ENCODE results near the gene FILIP1L.
"Not testable (repeated sequence)": the region's sequence is repeated elsewhere in the genome, so short reads cannot be mapped to it uniquely, and the experiment has no call there.

The FILIP1L gene

DNA sequence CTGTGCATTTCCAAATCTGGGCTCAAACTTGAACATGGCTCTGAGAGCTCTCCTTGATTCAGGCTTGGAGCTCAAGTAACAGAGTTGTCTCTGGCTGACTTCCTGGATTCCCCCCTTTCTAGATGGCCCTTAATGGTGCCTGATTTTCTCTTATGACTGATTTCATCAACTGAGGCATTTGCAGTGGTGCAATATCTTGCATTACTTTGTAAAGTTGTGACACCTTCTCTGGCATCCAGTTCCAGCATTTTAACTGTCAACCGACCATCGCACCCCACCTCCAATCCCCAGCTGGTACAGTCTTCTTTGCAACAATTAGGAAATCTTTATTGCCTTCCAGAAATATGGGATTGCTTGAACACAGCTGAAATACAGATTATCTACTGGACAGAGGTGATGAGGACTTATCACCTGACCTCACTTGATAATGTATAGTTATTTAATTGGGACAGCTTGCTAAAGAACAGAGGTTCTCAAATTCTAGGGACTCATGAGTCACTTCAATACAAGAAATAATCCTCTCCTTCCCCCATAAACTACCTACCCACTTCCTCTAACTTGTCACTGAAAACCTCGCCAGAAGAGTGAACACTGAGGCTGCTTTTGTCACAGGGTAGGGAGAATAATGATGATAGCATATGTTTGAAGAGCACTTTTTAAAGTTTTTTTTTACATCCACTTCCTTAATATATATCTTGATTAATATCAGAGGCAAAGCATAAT lies 41.8 kb downstream of the FILIP1L start:
- DNase-seq, result peak in 1 of 5 donors; percentile 74

DNA sequence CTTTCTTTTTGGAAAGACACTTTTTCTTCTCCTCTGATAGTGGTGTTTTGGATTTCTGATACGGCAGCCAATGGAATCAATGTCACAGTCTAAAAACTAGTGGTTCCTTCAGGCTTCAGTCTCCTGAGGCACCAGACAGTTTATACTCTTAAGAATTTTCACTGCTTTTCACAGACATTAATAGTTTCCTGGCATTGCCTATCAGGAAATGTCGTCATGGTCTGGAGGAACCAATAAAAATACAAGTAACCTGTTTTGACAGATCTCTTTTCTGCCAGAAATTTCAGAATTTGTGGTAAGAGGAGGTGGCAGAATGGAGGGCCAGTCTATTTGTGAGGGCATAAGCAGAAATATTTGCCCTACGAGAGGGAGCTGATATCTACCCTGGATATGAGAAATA lies 44.8 kb downstream of the FILIP1L start:
- DNase-seq, result no peak

DNA sequence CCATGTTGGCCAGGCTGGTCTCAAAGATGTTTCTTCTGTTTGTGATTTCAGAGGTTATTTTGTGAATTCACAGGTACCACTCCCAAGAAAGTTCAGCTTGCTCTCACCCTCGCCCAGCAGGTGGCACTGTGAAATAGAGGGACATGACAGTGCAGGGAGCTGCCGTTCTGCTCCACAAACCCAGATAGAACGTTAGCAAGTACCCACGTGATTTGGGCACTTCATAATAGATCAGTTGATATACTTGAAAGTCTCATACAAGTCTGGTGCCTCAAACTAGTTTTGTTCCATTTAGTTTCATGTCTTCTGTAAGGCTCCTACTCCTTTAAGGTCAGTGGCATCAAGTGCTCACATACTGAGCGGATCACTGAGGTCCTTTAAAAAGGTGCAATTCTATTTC lies 45.5 kb downstream of the FILIP1L start:
- peak; percentile 39 to 82 (median 52) for DNase-seq

DNA sequence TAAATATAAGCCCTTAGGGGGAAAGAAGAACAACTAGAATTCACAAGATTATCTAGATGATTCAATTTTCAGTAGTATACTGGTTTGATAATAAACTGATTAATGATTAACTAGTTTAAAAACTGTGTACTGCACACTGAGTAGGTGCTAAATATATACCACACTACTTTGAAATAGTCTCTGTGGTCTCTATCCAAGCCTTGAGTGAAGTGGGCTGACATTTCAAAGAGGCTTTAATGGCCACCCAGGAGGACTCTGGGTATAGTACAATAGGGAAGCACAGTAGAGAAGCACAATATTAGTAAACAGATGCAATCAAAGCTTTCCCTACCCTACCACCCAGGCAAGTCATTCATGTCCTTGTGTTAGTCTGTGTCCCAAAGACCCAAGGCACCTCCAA lies 46.7 kb downstream of the FILIP1L start:
- DNase-seq, result no peak

DNA sequence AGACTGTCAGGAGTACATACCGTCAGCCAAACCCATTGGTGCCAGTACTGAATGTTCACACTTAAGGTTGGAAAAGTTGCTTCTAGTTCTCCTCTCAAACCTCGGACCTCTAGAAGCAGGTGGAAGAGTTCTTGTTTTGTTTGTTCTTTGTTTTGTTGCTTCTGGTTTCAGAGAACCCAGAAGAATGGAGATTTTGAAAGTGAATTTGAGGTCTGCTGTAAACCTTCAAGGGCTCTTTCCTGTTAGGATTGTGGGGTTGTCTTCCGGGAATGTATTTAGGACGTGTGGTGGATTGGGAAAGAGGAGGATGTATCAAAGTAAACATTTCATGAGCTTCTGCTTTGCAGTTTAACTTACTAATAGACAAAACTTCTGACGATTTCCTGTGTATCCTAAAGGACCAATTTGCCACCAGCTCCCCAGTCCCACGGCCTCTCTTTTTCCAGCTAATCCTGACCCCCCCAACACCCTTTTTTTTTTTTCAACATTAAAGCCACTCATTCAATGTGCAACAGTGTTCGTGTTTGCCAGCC lies 50.3 kb downstream of the FILIP1L start:
- DNase-seq, result no peak

DNA sequence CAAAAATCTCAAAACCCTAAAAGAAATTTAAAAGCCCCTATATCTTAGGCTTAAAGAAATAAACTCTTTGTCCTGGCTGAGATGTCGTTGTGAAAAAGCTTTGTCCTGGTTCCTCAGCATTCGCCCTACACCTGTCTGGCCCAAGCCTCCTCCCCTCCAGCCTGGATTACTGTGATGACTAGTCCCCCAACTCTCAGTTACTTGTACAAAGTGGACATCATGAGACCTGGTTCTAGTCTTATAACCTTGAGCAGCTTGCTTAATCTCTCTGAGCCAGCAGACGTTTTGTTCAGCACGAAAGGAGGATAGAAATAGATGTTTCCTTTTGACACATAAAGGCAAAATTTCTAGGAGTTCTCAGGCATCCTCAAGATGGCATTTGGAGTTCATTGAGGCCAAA lies 51.6 kb downstream of the FILIP1L start:
- no peak for DNase-seq

DNA sequence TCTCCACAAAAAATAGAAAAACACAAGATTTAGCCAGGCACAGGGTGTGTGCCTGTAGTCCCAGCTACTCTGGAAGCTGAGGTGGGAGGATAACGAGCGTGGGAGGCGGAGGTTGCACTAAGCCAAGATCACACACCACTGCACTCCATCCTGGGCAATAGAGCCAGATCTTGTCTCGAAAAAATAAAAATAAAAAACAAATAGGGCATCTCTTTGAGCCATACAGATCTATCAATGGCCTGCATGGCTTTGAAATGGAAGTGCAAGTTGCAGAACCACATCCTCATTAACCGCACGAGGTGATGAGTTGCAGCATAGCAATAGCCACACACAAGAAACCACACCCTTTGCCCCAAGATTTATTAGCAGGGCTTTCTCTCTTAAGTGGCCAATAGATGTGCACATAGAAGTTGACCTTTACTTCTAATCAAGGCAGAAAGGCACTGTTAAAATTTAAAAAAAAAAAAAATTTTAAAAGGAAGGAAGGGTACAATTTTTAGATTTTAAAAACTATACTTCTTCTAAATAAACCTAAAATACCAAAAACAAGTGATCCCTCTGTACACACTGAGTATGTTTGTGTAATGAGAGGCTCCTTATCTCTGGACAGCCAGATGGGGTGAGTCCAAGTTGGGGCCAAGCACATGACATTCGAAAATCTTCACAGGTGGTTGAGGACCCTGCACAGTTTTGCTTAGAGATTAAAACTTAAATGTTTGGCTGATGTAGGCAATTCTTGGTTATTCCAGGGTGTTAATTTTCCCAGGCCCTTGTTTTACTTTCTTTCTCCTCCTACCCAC lies 53.4 kb downstream of the FILIP1L start:
- DNase-seq, result peak in 1 of 5 donors; percentile 46

DNA sequence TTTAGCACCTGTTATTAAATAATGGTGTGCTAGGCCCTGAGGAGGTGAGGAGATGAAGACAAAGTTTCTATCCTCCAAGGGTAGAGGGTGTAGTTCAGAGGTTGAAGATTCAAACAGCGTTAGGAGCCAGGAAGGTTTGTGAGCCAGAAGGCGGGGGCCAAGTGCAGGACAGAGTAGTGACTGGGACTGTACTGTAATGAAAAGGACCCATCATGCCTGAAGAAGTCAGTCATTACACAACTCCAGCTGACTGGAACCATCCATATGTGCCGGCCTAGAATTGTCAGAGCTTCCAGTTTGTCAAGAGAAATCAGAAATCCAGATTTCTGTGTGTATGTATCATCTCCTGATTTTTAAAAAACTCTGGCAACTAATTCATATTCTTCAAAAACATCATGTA lies 54.8 kb downstream of the FILIP1L start:
- no peak for DNase-seq

DNA sequence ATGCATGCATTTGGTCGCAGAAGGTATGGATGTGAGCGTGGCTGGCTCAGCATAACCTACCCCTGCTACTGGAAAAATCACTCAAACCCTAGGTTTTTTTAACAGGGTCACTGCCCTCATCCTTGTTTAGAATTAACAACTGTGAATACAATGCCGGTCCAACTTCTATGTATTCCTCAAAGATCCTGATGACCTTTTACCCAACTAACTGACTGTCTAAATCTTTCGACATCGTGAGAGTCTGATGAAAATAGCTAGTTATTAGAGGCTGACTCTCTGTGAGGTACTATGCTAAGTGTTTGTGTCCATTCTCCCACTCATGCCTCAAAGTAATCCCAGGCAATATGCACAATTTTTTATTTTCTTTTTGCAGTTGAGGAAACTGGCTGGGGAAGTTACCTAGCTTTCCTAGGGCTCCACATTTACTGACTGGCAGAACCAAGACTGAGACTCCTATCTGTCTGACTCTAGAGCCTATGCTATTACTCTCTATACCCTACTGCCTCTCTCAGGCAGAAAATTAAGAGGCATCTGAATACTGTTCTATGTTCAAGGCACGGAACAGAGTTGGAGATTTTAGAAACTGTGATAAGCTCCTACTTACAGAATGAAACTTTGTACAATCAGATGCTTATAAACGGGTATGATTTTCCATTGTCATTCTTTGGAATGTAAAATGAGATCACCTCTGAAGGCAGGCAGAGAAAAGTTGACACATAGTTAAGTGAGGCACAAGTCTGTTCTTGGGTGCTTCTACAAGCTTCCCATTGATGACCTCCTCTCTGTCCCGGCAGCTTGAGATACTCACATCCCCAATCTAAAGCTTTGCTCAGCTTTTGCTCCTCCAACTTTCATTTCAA lies 56.4 kb downstream of the FILIP1L start:
- DNase-seq, result no peak

DNA sequence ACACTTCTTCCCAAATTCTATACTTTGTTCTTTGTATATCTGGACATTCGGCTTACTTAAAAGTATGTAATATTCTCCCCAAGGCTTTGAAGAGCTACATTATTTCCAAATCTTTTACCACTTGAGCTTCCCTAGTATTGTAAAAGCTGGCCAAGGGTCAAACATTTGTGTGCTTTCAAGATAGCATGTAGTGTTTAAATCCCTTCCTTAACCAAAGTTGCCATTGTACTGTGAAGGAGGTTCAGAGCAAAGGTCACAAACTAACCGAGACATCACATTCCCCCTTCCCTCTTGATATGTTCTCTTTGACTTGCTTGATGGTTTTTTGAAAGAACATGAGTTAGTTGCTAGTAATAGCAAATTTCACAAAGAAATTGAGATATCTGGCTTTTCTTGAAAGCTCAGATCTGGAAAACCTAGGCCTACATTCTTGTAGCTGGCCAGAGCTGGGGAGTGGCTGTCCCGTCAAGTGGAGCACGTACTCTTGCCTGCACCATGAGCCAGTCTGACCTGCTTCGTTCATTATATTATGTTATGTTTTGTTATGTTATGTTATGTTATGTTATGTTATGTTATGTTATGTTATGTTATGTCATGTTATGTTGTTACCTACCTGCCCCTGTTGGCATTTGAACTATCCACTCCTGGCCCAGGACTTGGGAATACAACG lies 60.2 kb downstream of the FILIP1L start:
- no peak for DNase-seq

DNA sequence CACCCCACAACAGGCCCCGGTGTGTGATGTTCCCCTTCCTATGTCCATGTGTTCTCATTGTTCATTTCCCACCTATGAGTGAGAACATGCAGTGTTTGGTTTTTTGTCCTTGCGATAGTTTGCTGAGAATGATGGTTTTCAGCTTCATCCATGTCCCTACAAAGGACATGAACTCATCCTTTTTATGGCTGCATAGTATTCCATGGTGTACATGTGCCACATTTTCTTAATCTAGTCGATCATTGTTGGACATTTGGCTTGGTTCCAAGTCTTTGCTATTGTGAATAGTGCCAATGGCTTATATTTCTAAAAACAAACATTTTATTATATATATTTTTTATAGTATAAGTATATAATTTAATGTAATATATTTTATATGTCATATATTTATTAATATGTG lies 62.8 kb downstream of the FILIP1L start:
- DNase-seq, result not testable (repeated sequence)

DNA sequence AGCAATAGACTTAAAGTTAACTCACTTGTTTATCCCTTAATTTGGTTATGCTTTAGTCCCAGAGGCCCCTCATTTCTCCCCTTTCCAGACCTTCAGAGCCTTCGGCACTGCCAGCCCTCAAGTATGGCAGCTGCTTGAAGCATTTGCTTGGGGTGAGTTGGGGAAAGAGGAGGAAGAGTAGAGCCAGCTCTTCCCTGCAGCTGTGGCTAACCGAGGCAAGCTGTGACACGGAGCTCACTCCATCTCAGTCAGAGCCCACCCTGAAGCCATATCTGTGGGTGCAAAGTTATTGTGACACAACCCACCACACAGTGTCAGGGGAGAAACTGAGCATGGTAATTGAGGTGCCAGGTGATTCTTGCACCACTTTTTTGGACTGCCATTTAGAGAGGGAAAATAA lies 66.1 kb downstream of the FILIP1L start:
- no peak for DNase-seq

DNA sequence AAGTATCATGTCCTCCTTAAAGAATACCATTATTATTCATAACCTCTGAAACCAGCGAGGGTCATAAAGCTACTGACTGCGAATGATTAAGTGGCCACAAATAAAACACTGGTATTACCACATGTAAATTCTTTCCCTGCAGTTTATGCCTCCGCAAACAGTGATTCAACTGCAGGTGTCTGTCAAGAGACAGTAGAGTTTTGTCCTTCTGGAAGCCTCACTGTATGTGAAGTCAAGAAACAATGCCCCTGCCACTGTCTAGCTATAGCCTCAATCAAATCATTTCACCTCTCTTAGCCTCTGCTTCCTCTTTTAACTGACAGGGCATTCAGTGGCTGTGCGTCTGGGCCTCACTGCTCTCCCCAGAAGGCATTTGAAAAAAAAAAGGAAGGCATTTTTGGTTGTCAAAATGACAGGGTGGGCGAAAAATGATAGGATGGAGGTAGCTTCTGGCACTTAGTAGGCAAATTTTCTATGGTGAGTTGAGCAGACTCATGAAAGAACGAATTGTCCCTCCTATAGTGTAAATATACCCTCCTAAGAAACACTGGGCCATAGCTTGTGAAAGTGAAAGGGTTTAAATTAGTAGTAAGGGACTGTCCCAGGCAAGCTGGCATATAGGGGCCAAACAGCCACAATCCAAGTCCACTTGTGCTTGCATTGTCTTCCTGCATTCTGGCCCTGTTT lies 66.7 kb downstream of the FILIP1L start:
- peak in 1 of 5 donors; percentile 28 for DNase-seq

DNA sequence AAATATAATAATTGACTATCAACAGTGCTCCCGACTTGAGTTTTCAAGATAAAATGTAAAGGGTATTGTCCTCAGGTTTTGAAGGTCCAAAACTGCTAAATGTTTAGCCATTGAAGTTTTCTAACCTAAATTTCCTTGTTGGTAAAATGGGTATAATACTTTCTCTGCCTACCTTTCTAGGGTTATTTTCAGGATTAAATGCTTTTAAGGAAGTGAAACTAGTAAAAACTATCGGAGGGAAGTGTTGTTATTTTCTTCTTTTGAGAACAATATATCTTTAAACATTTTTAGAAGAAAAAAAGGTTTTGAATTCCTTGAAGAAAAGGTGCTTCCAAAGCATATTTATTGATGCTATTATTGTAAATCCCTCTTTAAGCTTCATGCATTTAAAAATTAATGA lies 67.3 kb downstream of the FILIP1L start:
- DNase-seq, result no peak

DNA sequence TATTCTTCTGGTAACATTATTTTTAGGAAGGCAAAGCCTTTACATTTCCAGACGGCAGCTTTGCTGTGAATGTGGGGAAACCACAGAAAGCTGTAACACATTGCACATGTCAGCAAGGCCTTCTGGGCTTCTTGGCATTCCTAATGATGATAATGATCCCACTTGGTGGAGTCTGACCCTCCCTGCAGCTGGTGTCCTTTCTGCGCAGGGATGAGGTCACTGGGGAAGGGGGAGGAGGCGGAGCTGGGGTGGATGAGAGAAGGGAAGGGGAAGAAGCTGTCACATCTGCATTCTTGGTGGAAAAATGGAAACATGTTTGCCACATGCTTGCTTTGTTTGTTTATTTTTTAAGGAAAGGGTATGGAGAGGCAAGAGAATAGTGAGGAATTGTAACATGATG lies 68.6 kb downstream of the FILIP1L start:
- no peak for DNase-seq

DNA sequence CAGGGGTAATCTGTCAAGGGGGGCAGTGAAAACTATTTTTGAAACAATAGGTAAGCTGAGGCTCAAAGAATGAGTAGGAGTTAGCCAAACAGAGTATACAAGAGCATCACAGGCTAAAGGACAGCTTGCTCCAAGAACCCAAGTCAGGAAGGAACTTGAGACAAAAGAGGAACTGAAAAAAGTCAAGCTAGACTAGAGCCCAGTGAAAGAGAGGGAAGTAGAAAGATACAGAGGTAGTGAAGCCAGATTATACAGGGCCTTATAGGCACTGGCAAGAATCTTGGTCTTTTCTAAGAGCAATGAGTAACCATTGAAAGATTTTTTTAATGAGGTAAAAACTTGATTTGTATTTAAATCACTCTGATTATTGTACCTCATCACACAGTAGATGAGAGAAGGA lies 69.9 kb downstream of the FILIP1L start:
- DNase-seq, result no peak

DNA sequence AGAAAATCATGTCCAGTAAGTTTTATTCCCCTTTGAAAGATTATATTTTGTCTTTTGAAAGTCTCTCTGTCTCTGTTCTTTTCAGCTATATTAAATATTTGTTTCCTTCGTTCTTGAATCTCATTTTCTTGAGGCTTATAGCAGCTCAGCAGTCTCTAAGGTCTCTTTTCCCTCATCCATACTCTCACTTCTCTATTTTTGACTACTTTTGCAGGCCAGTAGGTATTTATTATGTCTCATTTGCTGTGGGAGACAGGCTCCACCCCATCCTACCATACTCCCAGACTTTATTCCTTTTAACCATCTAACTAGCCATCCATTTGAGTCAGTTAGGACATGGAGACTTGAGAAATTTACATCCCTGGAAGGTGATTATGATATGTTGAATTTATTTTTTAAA lies 71.0 kb downstream of the FILIP1L start:
- no peak for DNase-seq

DNA sequence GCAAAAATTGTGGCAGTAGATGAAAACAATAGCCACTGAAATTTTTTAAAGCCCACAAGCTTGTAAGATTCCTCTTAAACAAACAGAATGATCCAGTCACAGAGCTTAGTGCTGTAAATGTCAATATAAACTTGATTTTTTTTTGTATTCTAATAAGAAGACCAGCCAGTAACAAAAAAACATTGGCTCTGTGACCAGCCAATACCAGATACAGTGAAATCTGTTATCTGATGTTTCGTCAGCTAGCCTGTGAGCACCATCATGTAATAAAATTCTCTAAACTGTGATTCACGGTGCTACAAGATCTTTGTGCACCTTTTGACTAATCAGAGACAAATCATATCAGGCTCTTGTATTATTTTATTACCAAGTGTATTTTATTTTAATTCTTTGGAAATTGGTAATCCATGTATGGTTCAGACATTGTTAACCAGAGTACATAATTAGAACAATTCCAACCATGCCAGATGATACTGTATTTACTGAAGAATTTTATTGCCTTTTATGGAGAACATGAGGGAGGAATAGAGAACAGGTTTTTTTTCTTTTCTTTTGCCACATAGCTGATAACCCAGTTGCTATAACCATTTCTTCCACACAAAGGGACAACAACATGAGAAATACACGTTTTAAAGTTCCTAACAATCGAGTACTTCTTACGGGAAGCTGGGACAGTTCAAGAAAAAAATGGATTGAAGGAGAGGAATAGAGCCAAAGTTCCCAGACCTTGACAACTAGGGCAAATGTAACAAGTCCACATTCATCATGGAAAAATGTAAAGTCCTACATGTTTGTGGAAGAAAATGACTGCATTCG lies 71.9 kb downstream of the FILIP1L start:
- no peak for DNase-seq

DNA sequence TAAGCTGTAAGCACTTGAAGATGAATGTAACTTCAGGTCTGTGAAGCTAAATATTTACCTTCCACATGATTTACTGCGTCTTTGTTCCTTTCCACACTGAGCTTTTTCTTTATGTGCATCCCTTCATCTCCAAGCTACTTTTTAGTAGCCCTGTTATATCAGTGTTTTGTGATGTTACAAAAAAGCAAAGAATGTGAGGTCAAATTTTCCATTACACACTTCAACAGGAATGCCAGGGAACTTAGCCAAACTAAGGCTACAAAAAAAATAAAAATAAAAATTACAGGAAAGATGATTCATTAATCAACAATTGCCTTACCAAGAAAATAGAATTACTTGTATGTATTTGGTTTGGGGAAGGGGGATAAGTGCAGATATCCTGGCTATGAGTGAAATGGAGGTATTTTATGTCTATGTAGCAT lies 73.0 kb downstream of the FILIP1L start:
- no peak for DNase-seq

DNA sequence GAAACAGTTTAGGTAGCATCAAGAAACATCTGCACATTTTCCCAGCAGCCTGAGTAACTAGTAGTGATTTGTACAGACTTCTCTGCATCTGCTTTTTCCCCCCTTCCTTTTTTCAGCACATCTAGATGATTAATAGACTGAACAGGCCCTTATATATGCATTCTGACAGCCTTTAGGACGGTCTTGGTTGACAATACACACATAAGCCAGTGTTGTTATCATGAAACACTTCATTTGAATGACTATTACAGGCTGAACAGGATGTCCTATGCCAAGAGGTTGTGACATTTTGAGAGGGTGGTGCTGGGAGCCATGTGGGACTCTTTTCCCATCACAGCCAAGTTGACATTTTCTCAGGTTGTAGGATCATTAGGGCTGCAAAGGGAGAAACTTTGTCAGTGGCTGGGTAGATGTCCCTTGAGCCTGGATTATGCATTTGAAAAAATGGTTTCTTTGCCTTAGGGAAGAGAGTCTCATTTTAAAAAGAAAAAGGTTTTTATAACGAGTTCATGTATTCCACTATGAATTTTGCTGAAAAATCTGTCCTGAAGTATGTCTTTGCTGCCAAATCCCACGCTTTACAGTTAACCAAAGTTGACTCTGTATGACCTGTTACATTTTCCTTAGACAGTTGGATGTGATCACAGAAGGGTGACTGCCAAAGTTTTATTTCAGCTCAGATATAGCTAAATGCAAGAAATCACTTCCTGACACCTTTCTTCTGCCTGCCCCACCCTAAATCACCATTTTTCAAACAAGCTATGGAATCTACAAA lies 73.7 kb downstream of the FILIP1L start:
- DNase-seq, result no peak
